Skeletal muscle tissue (tissue), 4 donors: ENCODE measurements around the gene SLC23A2. TPM values are rescaled to one million over a fixed set of nuclear protein-coding genes. Genes with fewer than 3 reads are reported as not detected.
"Not testable (repeated sequence)": the region's sequence is repeated elsewhere in the genome, so short reads cannot be mapped to it uniquely, and the experiment has no call there.

Experiments
- H3K27ac ChIP-seq: one replicate; pipeline ENCODE4 v1.7.0; 2013; ENCODE audit warnings: mild to moderate bottlenecking, low read depth, low read length, inconsistent platforms
- H3K27me3 ChIP-seq, 3 donors: one replicate each; pipeline ENCODE4 v1.7.0; 2013; ENCODE audit warnings: low read length in 3 of 3; ENCODE audit not compliant: control insufficient read depth in 3 of 3, insufficient read depth in 3 of 3
- H3K36me3 ChIP-seq, 3 donors: one replicate each; pipeline ENCODE4 v1.7.0; 2013; ENCODE audit warnings: low read length in 3 of 3; ENCODE audit not compliant: control insufficient read depth in 3 of 3, insufficient read depth in 3 of 3
- H3K4me1 ChIP-seq, 3 donors: one replicate each; pipeline ENCODE4 v1.7.0; 2013; ENCODE audit warnings: low read length in 3 of 3, mild to moderate bottlenecking in 3 of 3; ENCODE audit not compliant: control insufficient read depth in 3 of 3, insufficient read depth in 3 of 3
- H3K4me3 ChIP-seq, 3 donors: one replicate each; pipeline ENCODE4 v1.7.0; 2013; ENCODE audit warnings: low read length in 3 of 3
- H3K9ac ChIP-seq, 3 donors: one replicate each; pipeline ENCODE4 v1.7.0; 2013; ENCODE audit warnings: low read length in 3 of 3, mild to moderate bottlenecking in 3 of 3, moderate library complexity in 2 of 3, low read depth in 1 of 3
- H3K9me3 ChIP-seq, 3 donors: one replicate each; pipeline ENCODE4 v1.7.0; 2013; ENCODE audit warnings: low read length in 3 of 3; ENCODE audit not compliant: control insufficient read depth in 3 of 3
- total RNA-seq: library from RNA; depleted of rRNA; stranded (reverse); fragments of >200 nt; gene quantifications from one replicate; pipeline ENCODE4 v1.2.3, GENCODE V29; 2014
- donor health status: Osteomylitis.

Gene SLC23A2
- total RNA-seq, 1 donor from 2014 or later = 8.4 TPM

DNA sequence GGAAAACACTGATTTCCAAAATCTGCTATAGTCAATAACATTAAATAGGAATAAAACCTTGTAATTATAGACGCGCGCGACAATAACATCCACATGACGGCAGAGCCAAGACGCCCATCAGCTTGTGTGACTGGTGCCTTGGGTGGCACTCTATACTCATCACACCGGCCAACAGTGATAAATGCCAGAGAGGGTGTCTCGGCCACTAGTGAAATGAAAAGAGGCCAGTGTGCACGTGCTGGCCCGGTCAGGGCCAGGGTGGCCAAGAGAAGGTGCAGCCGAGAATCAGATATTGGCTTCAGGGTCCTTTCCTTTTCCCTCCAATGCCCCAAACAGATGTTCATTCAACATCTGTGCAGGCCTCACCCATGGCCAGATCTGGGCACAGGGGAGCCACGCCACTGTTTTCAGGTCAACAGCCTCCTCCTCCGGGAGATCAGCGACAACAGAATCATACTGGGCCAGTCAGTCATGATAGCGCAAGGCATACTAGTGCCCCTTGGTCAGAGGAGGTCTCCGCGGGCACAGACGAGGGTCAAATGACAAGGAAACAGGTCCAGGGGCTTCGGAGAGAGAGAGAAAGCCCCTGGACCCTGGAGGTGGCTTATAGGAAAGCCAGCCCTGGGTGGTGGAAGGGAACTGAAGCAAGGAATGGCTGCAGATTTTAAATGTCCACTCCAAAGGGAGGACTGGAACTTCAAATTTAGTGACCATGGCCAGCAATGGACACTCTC, 145.1 kb downstream of the SLC23A2 start:
- H3K4me3 ChIP-seq = no peak overlapping the region
- peaks cover 0 to 3% (median 0%) of the 10 kb centered on the region in 3 donors for H3K4me1 ChIP-seq
- H3K36me3 ChIP-seq = peaks cover 27 to 62% (median 31%) of the 10 kb centered on the region in 3 donors
- H3K27ac ChIP-seq = no peak overlapping the region
- no peak overlapping the region for H3K9ac ChIP-seq
- no peaks in the 10 kb centered on the region for H3K27me3 ChIP-seq
- H3K9me3 ChIP-seq = no peaks in the 10 kb centered on the region

DNA sequence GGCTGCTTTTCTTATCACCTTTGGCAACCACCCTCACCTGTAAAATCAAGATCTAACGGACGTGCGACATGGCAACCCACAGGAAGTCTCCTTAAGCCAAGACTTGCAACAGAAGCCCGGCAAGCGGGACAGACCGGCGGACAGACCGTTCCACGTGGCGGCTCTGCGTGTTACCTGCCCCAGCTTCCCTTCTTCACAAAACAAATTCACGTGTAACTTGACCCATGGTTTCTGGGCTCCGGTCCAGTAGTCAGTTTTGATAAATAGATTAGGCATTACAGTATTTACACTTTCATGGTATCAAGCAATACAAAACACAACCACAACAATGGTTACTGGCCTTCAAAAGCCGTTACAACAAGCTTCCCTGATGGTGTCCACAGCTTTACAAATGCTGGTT, 145.8 kb downstream of the SLC23A2 start:
- Histone ChIP-seq H3K27ac (no peak overlapping the region), H3K36me3 (peaks cover 27 to 59% (median 27%) of the 10 kb centered on the region in 3 donors), H3K27me3 (no peaks in the 10 kb centered on the region), H3K9ac (no peak overlapping the region), H3K9me3 (no peaks in the 10 kb centered on the region), H3K4me3 (no peak overlapping the region), H3K4me1 (peaks cover 0 to 3% (median 0%) of the 10 kb centered on the region in 3 donors)

- Histone ChIP-seq H3K4me1 (peaks cover 0 to 3% (median 0%) of the 10 kb centered on the region in 3 donors), H3K36me3 (peaks cover 23 to 55% (median 23%) of the 10 kb centered on the region in 3 donors)
These were observed 146.2 kb downstream of the SLC23A2 start for GRCh38 chr20:4855097-4855496.

DNA sequence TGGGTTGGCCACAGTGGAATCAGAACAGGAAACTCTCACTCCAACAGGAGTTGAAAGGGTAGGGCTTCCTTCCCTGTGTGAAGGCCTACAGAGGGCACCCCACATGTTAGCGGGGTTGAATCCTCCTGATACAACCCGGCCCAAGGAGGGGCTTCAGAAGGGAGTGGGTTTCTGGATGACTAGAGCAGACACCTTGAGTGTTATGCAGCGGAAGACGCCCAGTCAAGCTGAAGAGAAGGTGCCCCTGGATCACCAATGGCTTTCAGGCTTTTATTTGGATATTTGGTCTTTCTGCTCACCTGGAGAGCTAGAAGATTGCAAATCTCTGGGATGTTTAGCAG, 146.8 kb downstream of the SLC23A2 start:
- Histone ChIP-seq H3K27me3 (no peaks in the 10 kb centered on the region), H3K9me3 (no peaks in the 10 kb centered on the region), H3K36me3 (peaks cover 22 to 54% (median 23%) of the 10 kb centered on the region in 3 donors), H3K9ac (no peak overlapping the region), H3K27ac (no peak overlapping the region), H3K4me1 (peaks cover 0 to 3% (median 0%) of the 10 kb centered on the region in 3 donors), H3K4me3 (no peak overlapping the region)

More at GRCh38 chr20:4855097-4855496, 146.2 kb downstream of the SLC23A2 start:
- no peaks in the 10 kb centered on the region for H3K27me3 ChIP-seq
- H3K9me3 ChIP-seq = no peaks in the 10 kb centered on the region
- H3K4me3 ChIP-seq = no peak overlapping the region
- H3K9ac ChIP-seq = no peak overlapping the region
- H3K27ac ChIP-seq = no peak overlapping the region

- Histone ChIP-seq H3K36me3 (peaks cover 19 to 49% (median 19%) of the 10 kb centered on the region in 3 donors), H3K4me1 (peaks cover 0 to 3% (median 0%) of the 10 kb centered on the region in 3 donors), H3K9ac (no peak overlapping the region), H3K27me3 (no peaks in the 10 kb centered on the region), H3K4me3 (no peak overlapping the region), H3K27ac (no peak overlapping the region), H3K9me3 (no peaks in the 10 kb centered on the region)
These were observed 147.4 kb downstream of the SLC23A2 start for GRCh38 chr20:4853757-4854560.

DNA sequence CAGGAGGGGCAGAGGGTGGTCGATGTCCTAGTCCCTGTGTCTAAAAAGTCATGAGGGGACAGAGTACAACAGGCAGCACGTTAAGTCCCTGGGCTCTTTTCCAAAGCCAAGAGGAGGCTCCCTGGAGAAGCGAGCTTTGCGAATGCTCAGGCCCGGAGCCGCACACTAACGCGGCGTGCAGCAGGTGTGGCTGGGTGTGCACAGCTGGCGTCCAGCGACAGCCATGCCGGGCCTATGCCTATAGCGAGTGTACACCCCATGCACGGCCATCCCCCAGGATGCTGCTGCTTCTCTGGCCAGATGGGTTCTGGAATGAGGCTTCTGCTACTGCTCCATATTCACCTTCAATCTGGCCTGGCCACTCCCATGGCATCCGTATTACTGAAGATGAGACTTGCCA, 148.3 kb downstream of the SLC23A2 start:
- no peaks in the 10 kb centered on the region for H3K27me3 ChIP-seq
- peaks cover 11 to 39% (median 13%) of the 10 kb centered on the region in 3 donors for H3K36me3 ChIP-seq
- peaks cover 0 to 3% (median 0%) of the 10 kb centered on the region in 3 donors for H3K4me1 ChIP-seq
- H3K4me3 ChIP-seq = no peak overlapping the region
- H3K9me3 ChIP-seq = no peaks in the 10 kb centered on the region
- H3K27ac ChIP-seq = no peak overlapping the region
- H3K9ac ChIP-seq = no peak overlapping the region

GRCh38 chr20:4850960-4851359, 150.3 kb downstream of the SLC23A2 start:
- H3K27ac ChIP-seq = no peak overlapping the region
- no peaks in the 10 kb centered on the region for H3K27me3 ChIP-seq
- H3K4me1 ChIP-seq = no peaks in the 10 kb centered on the region
- no peaks in the 10 kb centered on the region for H3K9me3 ChIP-seq
- H3K9ac ChIP-seq = no peak overlapping the region
- no peak overlapping the region for H3K4me3 ChIP-seq
- H3K36me3 ChIP-seq = peaks cover under 1 to 25% (median 8%) of the 10 kb centered on the region in 3 donors

- not testable (repeated sequence) for H3K27ac ChIP-seq, H3K27me3 ChIP-seq, H3K9me3 ChIP-seq, H3K36me3 ChIP-seq, H3K9ac ChIP-seq, H3K4me3 ChIP-seq, H3K4me1 ChIP-seq
These were observed 152.5 kb downstream of the SLC23A2 start for GRCh38 chr20:4848829-4849228.

DNA sequence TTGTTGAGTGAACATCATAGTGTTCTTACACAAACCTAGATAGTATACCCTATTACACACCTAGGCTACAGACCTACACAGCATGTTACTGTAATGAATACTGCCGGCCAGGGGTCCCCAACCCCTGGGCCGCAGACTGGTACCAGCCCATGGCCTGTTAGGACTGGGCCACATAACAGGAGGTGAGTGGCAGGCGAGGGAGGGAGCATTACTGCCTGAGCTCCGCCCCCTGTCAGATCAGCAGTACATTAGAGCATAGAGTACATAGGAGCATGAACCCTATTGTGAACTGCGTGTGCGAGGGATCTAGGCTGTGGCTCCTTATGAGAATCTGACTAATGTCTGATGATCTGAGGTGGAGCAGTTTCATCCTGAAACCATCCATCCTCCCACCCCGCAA, 153.3 kb downstream of the SLC23A2 start:
- H3K27ac ChIP-seq = no peak overlapping the region
- H3K9me3 ChIP-seq = no peaks in the 10 kb centered on the region
- H3K4me1 ChIP-seq = no peaks in the 10 kb centered on the region
- no peak overlapping the region for H3K9ac ChIP-seq
- H3K4me3 ChIP-seq = no peak overlapping the region
- H3K27me3 ChIP-seq = no peaks in the 10 kb centered on the region
- H3K36me3 ChIP-seq = peaks cover 0 to 7% (median 2%) of the 10 kb centered on the region in 3 donors

- H3K27me3 ChIP-seq = no peaks in the 10 kb centered on the region
- no peaks in the 10 kb centered on the region for H3K4me1 ChIP-seq
- no peak overlapping the region for H3K9ac ChIP-seq
- peaks cover 0 to 4% (median 0%) of the 10 kb centered on the region in 3 donors for H3K36me3 ChIP-seq
- no peak overlapping the region for H3K27ac ChIP-seq
- no peaks in the 10 kb centered on the region for H3K9me3 ChIP-seq
- H3K4me3 ChIP-seq = no peak overlapping the region
These were observed 154.5 kb downstream of the SLC23A2 start for GRCh38 chr20:4846821-4847220.
